Measurements from ENCODE around the gene PPP1R37.

Gene PPP1R37

GRCh38 chr19:45071969-45072790 is 20.8 kb upstream of the PPP1R37 start:
- no peak overlapping the region for H3K27ac ChIP-seq

GRCh38 chr19:45074744-45075300 is 18.2 kb upstream of the PPP1R37 start:
- H3K27ac ChIP-seq, result peak overlapping the region; percentile 91; the same call in 1 of the 2 replicates

More at GRCh38 chr19:45071969-45072790, 20.8 kb upstream of the PPP1R37 start:
- TF ChIP-seq, protein P1, sequence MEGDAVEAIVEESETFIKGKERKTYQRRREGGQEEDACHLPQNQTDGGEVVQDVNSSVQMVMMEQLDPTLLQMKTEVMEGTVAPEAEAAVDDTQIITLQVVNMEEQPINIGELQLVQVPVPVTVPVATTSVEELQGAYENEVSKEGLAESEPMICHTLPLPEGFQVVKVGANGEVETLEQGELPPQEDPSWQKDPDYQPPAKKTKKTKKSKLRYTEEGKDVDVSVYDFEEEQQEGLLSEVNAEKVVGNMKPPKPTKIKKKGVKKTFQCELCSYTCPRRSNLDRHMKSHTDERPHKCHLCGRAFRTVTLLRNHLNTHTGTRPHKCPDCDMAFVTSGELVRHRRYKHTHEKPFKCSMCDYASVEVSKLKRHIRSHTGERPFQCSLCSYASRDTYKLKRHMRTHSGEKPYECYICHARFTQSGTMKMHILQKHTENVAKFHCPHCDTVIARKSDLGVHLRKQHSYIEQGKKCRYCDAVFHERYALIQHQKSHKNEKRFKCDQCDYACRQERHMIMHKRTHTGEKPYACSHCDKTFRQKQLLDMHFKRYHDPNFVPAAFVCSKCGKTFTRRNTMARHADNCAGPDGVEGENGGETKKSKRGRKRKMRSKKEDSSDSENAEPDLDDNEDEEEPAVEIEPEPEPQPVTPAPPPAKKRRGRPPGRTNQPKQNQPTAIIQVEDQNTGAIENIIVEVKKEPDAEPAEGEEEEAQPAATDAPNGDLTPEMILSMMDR (conservative IDR thresholded peaks at IDR 0.05), result no peak

GRCh38 chr19:45075301-45076028 is 17.5 kb upstream of the PPP1R37 start:
- peak overlapping the region; percentile 91 for H3K27ac ChIP-seq

More at GRCh38 chr19:45074744-45075300, 18.2 kb upstream of the PPP1R37 start:
- TF ChIP-seq, protein P1 (conservative IDR thresholded peaks at IDR 0.05), result no peak

DNA sequence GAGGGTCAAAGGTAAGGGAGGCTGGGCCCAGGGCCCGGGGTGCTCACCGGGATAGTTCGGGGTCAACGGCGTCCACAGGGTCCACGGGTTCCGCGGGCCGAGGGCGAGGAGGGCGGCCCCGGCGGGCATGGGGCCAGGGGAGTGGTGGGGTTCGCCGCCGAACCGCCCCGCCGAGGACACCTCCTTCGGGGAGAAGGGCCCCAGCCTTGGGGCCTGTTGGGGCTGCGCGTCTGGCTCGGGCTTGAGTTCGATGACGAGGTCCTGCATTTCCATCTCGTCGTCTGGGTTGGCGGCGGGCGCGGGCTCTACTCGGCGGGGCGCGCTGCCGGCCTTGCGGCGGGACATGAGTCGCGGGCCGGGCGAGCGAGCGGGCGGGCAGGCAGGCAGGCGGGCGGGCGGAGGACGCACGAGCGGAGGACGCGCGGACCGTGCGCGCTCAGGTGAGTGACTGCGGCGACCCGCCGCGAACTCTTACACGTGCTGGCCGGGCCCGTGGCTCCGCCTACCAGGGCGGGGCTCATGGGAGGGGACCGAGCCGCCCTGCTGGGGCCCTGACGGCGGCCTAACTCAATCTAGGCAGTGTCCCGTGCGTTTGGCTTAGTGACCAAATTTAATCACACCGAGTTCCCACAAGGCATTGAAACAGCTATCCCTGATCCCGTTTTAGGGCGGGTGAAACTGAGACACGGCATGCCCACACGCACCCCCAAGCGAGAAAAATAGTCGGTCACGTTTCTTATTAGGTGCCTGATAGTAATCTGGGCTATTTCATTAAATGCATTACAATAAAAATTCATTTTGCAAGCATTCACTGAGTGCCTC is 16.7 kb upstream of the PPP1R37 start, which contains the start of gene ZNF296:
Gene ZNF296 (minus strand): TSS at position 450 of the 822 bp plus-strand sequence. CDS start 105 bp downstream, at position 345.
- H3K27ac ChIP-seq, result peak within 1 kb of the TSS; percentile 91
- TF ChIP-seq, protein P1 (conservative IDR thresholded peaks at IDR 0.05), result no peak

More at GRCh38 chr19:45075301-45076028, 17.5 kb upstream of the PPP1R37 start:
- TF ChIP-seq, protein P1 (conservative IDR thresholded peaks at IDR 0.05), result no peak

DNA sequence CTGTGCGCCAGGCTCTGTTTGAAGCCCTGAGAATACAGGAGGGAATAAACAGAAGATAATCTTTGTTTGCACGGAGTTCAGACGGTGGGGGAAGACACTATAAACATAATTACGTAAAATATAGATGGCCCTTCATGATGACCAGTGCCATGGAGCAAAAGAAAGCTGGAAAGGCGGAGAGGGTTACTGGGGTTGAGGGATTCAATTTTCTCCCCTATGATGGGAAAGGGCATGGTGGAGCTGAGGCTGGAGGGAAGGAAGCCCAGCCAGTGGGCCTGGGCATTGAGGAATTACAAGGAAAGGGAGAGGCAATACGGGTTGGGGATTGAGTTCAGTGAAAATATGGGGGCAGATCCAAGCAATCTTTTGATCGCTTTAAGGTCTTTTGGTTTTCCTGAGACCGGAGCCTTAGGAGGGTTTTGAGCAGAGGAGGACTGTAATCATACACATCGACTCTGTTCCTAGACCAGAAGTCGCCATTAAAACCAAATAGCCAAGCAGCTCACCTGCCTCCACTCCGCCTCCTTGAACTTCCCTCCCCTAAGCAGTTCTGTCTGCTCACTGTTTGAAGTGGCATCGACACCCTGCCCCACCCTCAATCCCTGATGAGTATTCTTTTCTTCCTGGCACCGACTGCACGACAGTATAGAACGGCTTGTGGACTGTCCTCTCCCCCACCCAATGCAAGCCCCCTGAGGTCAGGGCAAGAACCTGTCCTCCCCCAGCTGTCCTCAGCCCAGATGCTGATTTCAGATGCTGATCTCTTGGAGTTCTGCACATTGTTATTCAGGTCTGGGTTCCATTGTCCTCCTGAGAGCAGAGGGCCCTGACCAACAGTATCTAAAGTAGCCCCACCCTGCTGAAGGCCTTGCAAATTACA is 15.9 kb upstream of the PPP1R37 start:
- TF ChIP-seq, protein P1 (conservative IDR thresholded peaks at IDR 0.05), result no peak
- H3K27ac ChIP-seq, result peak overlapping the region; percentile 91

GRCh38 chr19:45078390-45079062 is 14.5 kb upstream of the PPP1R37 start:
- H3K27ac ChIP-seq, result peak overlapping the region; percentile 91
- TF ChIP-seq, protein P1 (conservative IDR thresholded peaks at IDR 0.05), result no peak

Measured in VCaP (cell line).